ENCODE results near the gene VWCE. TPM values are rescaled to one million over a fixed set of nuclear protein-coding genes. Genes with fewer than 3 reads are reported as not detected.

Gene VWCE
- total and polyA plus RNA-seq, 9 of the 15 experiments (the other 6 are each of a cell fraction or from before 2014, with no cell fraction given) = 0.06 to 1.6 (median 0.63) TPM; not detected in 1

GRCh38 chr11:61343792-61344745, 49.0 kb upstream of the VWCE start (continued):
- TF ChIP-seq AFF1 (IDR thresholded peaks at IDR 0.05; ENCODE audit: low read depth in 1 of 2, partially characterized antibody in 2 of 2) (no peak), SRF (CRISPR knock-in tag; IDR thresholded peaks at IDR 0.05) (no peak), ZMIZ1 (IDR thresholded peaks at IDR 0.05; ENCODE audit: low read depth in 2 of 2, low read length in 2 of 2) (no peak), ETS1 (conservative IDR thresholded peaks at IDR 0.05; ENCODE audit: control insufficient read depth, low read depth, low read length) (no peak), CXXC5 (CRISPR knock-in tag; IDR thresholded peaks at IDR 0.05) (0 out of 2 replicates have a peak, but pooled peaks have one; percentile 34), GATA2 (CRISPR knock-in tag; IDR thresholded peaks at IDR 0.05) (0 out of 2 replicates have a peak, but pooled peaks have one; percentile 10), GTF2B (IDR thresholded peaks at IDR 0.05; ENCODE audit: extremely low read depth, insufficient read length) (no peak), NRF1 (conservative IDR thresholded peaks at IDR 0.05 in 1 of 2, IDR thresholded peaks at IDR 0.05 in 1 of 2) (peak in 1 of 2 experiments; percentile 35; a peak in 1 of 4 replicates), HLTF (IDR thresholded peaks at IDR 0.05) (no peak), THAP7 (CRISPR knock-in tag; IDR thresholded peaks at IDR 0.05) (no peak), CBX2 (IDR thresholded peaks at IDR 0.05; ENCODE audit: insufficient read depth, low read length, poor library complexity, severe bottlenecking) (no peak), ARID1B (IDR thresholded peaks at IDR 0.05) (peak; percentile 73), PPARD (CRISPR knock-in tag; IDR thresholded peaks at IDR 0.05) (no peak), ZNF121 (CRISPR knock-in tag; conservative IDR thresholded peaks at IDR 0.05) (peak; percentile 86)
